ENCODE measurements around the gene SZRD1.

GRCh38 chr1:16321176-16321867 lies 45.7 kb upstream of the SZRD1 start:
- TF ChIP-seq SUZ12 (IDR thresholded peaks at IDR 0.05; ENCODE audit: extremely low read depth, insufficient read depth, insufficient read length) (no peak), ZNF274 (IDR thresholded peaks at IDR 0.05; ENCODE audit: low read depth, low read length) (no peak), YY1 (IDR thresholded peaks at IDR 0.05; ENCODE audit: insufficient read depth, insufficient read length) (no peak)

Data from NT2/D1 (cell line).